Osteocyte (in vitro differentiated cells): ENCODE data around the gene DMXL1. TPM values are rescaled to one million over a fixed set of nuclear protein-coding genes. Genes with fewer than 3 reads are reported as not detected.
A peak's percentile ranks its signal among the peaks of the same experiment; 100 is the strongest.

ENCODE experiments used
- DNase-seq: peaks from one replicate; pipeline ENCODE4 v3.0.0; 2021; ENCODE audit warnings: mixed read lengths; ENCODE audit not compliant: unreplicated experiment; ENCODE audit errors: extremely low spot score
- H3K27ac Mint-ChIP-seq: one replicate; pipeline ENCODE4 v1.8.0; 2021; ENCODE audit warnings: mild to moderate bottlenecking, mixed read lengths; ENCODE audit not compliant: unreplicated experiment
- H3K27me3 Mint-ChIP-seq: one replicate; pipeline ENCODE4 v1.8.0; 2021; ENCODE audit warnings: mixed read lengths; ENCODE audit not compliant: unreplicated experiment
- H3K36me3 Mint-ChIP-seq: one replicate; pipeline ENCODE4 v1.8.0; 2021; ENCODE audit warnings: mixed read lengths; ENCODE audit not compliant: unreplicated experiment
- H3K4me1 Mint-ChIP-seq: one replicate; pipeline ENCODE4 v1.8.0; 2021; ENCODE audit warnings: mixed read lengths; ENCODE audit not compliant: unreplicated experiment
- H3K4me3 Mint-ChIP-seq: one replicate; pipeline ENCODE4 v1.8.0; 2021; ENCODE audit warnings: mild to moderate bottlenecking, moderate library complexity, mixed read lengths; ENCODE audit not compliant: unreplicated experiment
- H3K9me3 Mint-ChIP-seq: one replicate; pipeline ENCODE4 v1.8.0; 2021; ENCODE audit warnings: mixed read lengths; ENCODE audit not compliant: unreplicated experiment
- total RNA-seq: library from RNA; stranded (reverse); gene quantifications from 2 replicates; pipeline ENCODE4 v1.2.1, GENCODE V29; 2021
- TF ChIP-seq, protein P1 (sequence below): fragments of 200-600 bp; sonication (generic); IDR thresholded peaks from 2 replicates; pipeline ENCODE4 v1.5.0; 2021; ENCODE audit warnings: antibody characterized with exemption, mild to moderate bottlenecking, moderate library complexity

DMXL1 gene
- total RNA-seq, 1 donor from 2014 or later, result 38.2 TPM

DNA sequence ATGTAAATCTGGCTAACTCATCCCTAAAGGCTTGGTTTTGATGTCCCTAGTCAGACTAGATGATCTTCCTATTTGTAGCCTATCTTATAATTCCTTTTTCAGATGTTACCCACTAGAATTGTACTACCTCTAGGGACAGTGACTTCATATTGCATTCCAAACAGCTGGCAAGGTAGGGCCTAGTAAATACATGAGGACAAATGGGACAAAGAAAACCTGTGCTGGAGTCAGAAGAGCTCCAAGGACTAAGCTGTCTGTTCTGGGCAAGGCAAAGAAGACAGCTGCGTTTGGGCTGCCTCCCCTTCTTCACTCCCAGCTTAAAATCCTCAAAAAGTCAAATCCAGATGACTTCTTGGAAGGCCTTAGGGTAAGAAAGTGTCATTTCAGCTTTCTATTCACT, 10.0 kb downstream of the DMXL1 start:
- DNase-seq, result no peak
- H3K9me3 Mint-ChIP-seq, result no peaks in the 10 kb centered on the region
- H3K27ac Mint-ChIP-seq, result no peak overlapping the region
- peaks cover 25% of the 10 kb centered on the region for H3K4me1 Mint-ChIP-seq
- H3K36me3 Mint-ChIP-seq, result peaks cover 2% of the 10 kb centered on the region
- H3K4me3 Mint-ChIP-seq, result no peak overlapping the region
- no peaks in the 10 kb centered on the region for H3K27me3 Mint-ChIP-seq
- TF ChIP-seq, protein P1, sequence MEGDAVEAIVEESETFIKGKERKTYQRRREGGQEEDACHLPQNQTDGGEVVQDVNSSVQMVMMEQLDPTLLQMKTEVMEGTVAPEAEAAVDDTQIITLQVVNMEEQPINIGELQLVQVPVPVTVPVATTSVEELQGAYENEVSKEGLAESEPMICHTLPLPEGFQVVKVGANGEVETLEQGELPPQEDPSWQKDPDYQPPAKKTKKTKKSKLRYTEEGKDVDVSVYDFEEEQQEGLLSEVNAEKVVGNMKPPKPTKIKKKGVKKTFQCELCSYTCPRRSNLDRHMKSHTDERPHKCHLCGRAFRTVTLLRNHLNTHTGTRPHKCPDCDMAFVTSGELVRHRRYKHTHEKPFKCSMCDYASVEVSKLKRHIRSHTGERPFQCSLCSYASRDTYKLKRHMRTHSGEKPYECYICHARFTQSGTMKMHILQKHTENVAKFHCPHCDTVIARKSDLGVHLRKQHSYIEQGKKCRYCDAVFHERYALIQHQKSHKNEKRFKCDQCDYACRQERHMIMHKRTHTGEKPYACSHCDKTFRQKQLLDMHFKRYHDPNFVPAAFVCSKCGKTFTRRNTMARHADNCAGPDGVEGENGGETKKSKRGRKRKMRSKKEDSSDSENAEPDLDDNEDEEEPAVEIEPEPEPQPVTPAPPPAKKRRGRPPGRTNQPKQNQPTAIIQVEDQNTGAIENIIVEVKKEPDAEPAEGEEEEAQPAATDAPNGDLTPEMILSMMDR, result no peak

GRCh38 chr5:119082691-119083090, 11.8 kb downstream of the DMXL1 start:
- no peak overlapping the region for H3K4me3 Mint-ChIP-seq
- peaks cover 22% of the 10 kb centered on the region for H3K4me1 Mint-ChIP-seq
- H3K36me3 Mint-ChIP-seq, result peaks cover 7% of the 10 kb centered on the region
- no peak for DNase-seq
- TF ChIP-seq, protein P1, result no peak
- H3K27me3 Mint-ChIP-seq, result no peaks in the 10 kb centered on the region
- H3K27ac Mint-ChIP-seq, result no peak overlapping the region
- H3K9me3 Mint-ChIP-seq, result peaks cover 9% of the 10 kb centered on the region

GRCh38 chr5:119083679-119084078, 12.8 kb downstream of the DMXL1 start:
- Mint-ChIP-seq H3K36me3 (peaks cover 7% of the 10 kb centered on the region), H3K27me3 (no peaks in the 10 kb centered on the region), H3K4me1 (peaks cover 29% of the 10 kb centered on the region)

DNA sequence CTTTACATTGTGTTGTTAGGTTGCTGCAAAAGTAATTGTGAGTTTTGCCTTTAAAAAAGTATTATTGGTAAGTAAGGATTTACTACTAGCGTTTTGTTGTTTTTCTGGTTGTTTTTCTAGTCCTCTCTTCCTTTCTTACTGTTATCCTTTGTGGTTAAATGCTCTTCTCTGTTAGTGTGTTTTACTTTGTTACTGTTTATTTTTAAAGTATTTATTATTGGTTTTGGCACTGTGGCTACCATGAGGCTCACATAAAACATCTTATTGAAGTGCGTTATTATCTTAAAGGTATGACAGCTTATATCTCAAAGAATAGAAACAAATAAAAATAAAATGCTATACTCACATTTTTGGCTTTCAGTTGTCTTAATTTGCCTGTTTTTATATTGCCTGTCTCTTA, 17.6 kb downstream of the DMXL1 start:
- Mint-ChIP-seq H3K27me3 (no peaks in the 10 kb centered on the region), H3K9me3 (peaks cover 9% of the 10 kb centered on the region), H3K4me3 (no peak overlapping the region), H3K36me3 (peaks cover 14% of the 10 kb centered on the region), H3K27ac (peak overlapping the region; percentile 4), H3K4me1 (peaks cover 10% of the 10 kb centered on the region)
- DNase-seq, result no peak
- TF ChIP-seq, protein P1, result no peak

More at GRCh38 chr5:119083679-119084078, 12.8 kb downstream of the DMXL1 start:
- TF ChIP-seq, protein P1, result no peak
- no peak for DNase-seq
- Mint-ChIP-seq H3K27ac (no peak overlapping the region), H3K4me3 (no peak overlapping the region), H3K9me3 (peaks cover 9% of the 10 kb centered on the region)

GRCh38 chr5:119095611-119096010, 24.7 kb downstream of the DMXL1 start:
- TF ChIP-seq, protein P1, result no peak
- no peak for DNase-seq
- Mint-ChIP-seq H3K36me3 (peaks cover 18% of the 10 kb centered on the region), H3K9me3 (peaks cover 10% of the 10 kb centered on the region), H3K27ac (no peak overlapping the region), H3K4me1 (no peaks in the 10 kb centered on the region), H3K27me3 (no peaks in the 10 kb centered on the region), H3K4me3 (no peak overlapping the region)
